Heart right ventricle (tissue), 16 donors: ENCODE data around the gene UNC13B. TPM values are rescaled to one million over a fixed set of nuclear protein-coding genes. Genes with fewer than 3 reads are reported as not detected.
A peak's percentile ranks its signal among the peaks of the same experiment; 100 is the strongest.

Experiments used
- ATAC-seq, 8 donors: fragments of 200-7000 bp; cut with Tn5 transposase; one replicate each; pipeline ENCODE4 v1.9.1; 2020; ENCODE audit warnings: mild to moderate bottlenecking in 8 of 8, moderate library complexity in 8 of 8, moderate number of reproducible peaks in 1 of 8
- DNase-seq, 2 donors: peaks; one replicate each; pipeline ENCODE4 v3.0.0-alpha.2; 2020
- H3K27ac ChIP-seq, 10 donors: fragments of 200-600 bp; sonication (generic) in 2 of 10; one replicate each; pipeline versions ENCODE4 v1.5.0 to v1.8.0; 2020 to 2022; ENCODE audit warnings: mild to moderate bottlenecking in 3 of 10
- H3K27me3 ChIP-seq, 7 donors: fragments of 200-600 bp; one replicate each; pipeline ENCODE4 v1.8.0; 2021 to 2022; ENCODE audit warnings: mild to moderate bottlenecking in 2 of 7
- H3K36me3 ChIP-seq, 9 donors: fragments of 200-600 bp; sonication (generic) in 1 of 9; one replicate each; pipeline versions ENCODE4 v1.5.0 to v1.8.0; 2020 to 2022; ENCODE audit warnings: mild to moderate bottlenecking in 2 of 9
- H3K4me1 ChIP-seq, 9 donors: fragments of 200-600 bp; sonication (generic) in 1 of 9; one replicate each; pipeline versions ENCODE4 v1.5.0 to v1.8.0; 2020 to 2022; ENCODE audit warnings: mild to moderate bottlenecking in 4 of 9
- H3K4me3 ChIP-seq, 10 donors: fragments of 200-600 bp; sonication (generic) in 2 of 10; one replicate each; pipeline versions ENCODE4 v1.5.0 to v1.8.0; 2020 to 2022; ENCODE audit warnings: mild to moderate bottlenecking in 7 of 10, moderate library complexity in 2 of 10
- H3K9me3 ChIP-seq, 11 donors: fragments of 200-600 bp in 10 of 11; sonication (generic) in 2 of 11; one replicate each; pipeline versions ENCODE4 v1.5.0 to v1.8.0; 2013 to 2022; ENCODE audit warnings: mild to moderate bottlenecking in 2 of 11, control low read depth in 1 of 11, moderate library complexity in 1 of 11
- CTCF ChIP-seq, 9 donors: fragments of 200-600 bp; sonication (generic) in 2 of 9; IDR thresholded peaks; one replicate each; pipeline versions ENCODE4 v1.5.0 to v1.8.0; 2021 to 2022; ENCODE audit warnings: antibody characterized with exemption in 9 of 9, mild to moderate bottlenecking in 5 of 9, moderate library complexity in 1 of 9
- WGBS, 2 donors: extraction: QIAGEN DNeasy Blood & Tissue Kit; methylation state at CpG; one replicate each; pipeline ENCODE4 v1.1.7; 2013; ENCODE audit warnings: inconsistent platforms in 1 of 2; 5-methylcytosine and 5-hydroxymethylcytosine counted together
- intact Hi-C, 10 donors: fragments of 100-400 bp; cut with DNase I; formaldehyde crosslinking; loops; one replicate each; pipeline versions ENCODE4 v1.11.1 to v1.14.2; 2022
- polyA plus RNA-seq, 2 donors: library from polyadenylated mRNA; stranded (reverse); fragments of 200-250 nt; gene quantifications; one replicate each; pipeline ENCODE4 v1.2.3, GENCODE V29; 2013
- total RNA-seq, 10 donors: library from RNA; stranded (reverse); fragmentation: NEBNext Ultra II Directional in 3 of 10; extraction: Animal tissue kit (Norgen Biotek cat#: 25700) in 3 of 10; gene quantifications; one replicate each; pipeline versions ENCODE4 v1.2.1 to v1.2.4, GENCODE V29; 2021 to 2023
- donor health status: Arrhythmogenic right ventricular cardiomyopathy.
- donor health status: ischemic (EF 13 %, LVEDD 7.1; RV severe dilation, severe dysfunction).
- donor health status: healthy with polysubstance abuse.
- donor health status: DM: no; HTN: yes; CAD: no.
- donor health status: DM: no; HTN: no; CAD: no.
- donor health status: ischemic (EF 25% LVEDD 6.9; RV normal size, moderate dysfunction).
- donor health status: ischemic (EF 25% LVEDD 5.7; RV mildly dilated, moderate dysfunction).
- donor health status: healthy.
- donor health status: DM: yes; HTN: yes; CAD: no.
- donor health status: Ischemic cardiomyopathy.
- donor health status: ischemic (EF 35%, LVEDD 5.7; RV mildly dilated, moderate dysfunction).
- donor health status: nonischemic (EF 11% LVEDD 7.7; RV severe dilation, severe dysfunction).
- donor health status: DM: yes; HTN: yes; CAD: no.
- donor health status: PGD.
- donor health status: ischemic (EF 29% LVEDD 5.4; RV normal size, mild dysfunction).
- donor health status: nonischemic (EF 23%, LVEDD 6.1; RV moderate dilation, normal function).

The UNC13B gene
- total and polyA plus RNA-seq, 12 donors, result 13.1 to 27.1 (median 18.9) TPM

DNA sequence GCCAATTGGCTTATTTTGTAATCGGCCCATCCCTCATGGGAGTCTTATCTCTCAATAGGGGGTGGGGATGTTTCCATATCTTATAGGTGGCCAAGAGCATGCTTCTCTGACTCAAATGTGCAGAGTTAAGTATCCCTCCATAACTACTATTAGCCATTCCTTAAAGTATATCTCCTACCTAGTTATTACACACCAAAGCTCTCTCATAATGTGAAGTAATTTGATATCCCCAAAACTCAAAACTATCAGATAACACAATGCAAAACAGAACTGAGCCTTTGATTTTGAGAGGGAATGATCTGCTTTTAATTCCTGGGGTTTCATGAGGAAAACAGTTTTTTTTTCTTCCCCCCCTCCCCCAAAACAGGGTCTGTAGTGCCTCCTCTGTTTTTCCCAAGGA lies 28.4 kb downstream of the UNC13B start:
- intact Hi-C loops, result loop anchor here in 2 of 10 donors (5.0 to 10.0 kb wide), 2 partner anchors 65 to 783 kb away; no protein-coding TSS in a partner anchor

GRCh38 chr9:35191105-35191504 lies 29.3 kb downstream of the UNC13B start:
- peaks cover 0 to 8% (median 0%) of the 10 kb centered on the region in 9 donors for H3K36me3 ChIP-seq
- peaks cover 0 to 34% (median 13%) of the 10 kb centered on the region in 11 donors for H3K9me3 ChIP-seq
- H3K4me1 ChIP-seq, result peaks cover 0 to 6% (median 0%) of the 10 kb centered on the region in 9 donors
- no peak for ATAC-seq
- TF ChIP-seq CTCF (IDR thresholded peaks at IDR 0.05), result no peak
- no peak for DNase-seq
- H3K27ac ChIP-seq, result no peak overlapping the region
- WGBS, 2 donors, result 97 to 100% methylated on average over 2 of the region's 2 CpGs
- H3K4me3 ChIP-seq, result no peak overlapping the region
- H3K27me3 ChIP-seq, result no peaks in the 10 kb centered on the region
- intact Hi-C loops, result loop anchor here in 2 of 10 donors (5.0 to 10.0 kb wide), 2 partner anchors 64 to 784 kb away; no protein-coding TSS in a partner anchor

More for the DNA sequence above, 28.4 kb downstream of the UNC13B start:
- TF ChIP-seq CTCF (IDR thresholded peaks at IDR 0.05), result no peak
- H3K27ac ChIP-seq, result no peak overlapping the region
- H3K4me1 ChIP-seq, result peaks cover 0 to 3% (median 0%) of the 10 kb centered on the region in 9 donors
- ATAC-seq, result no peak
- WGBS, 2 donors, result 73 to 82% methylated on average over 1 of the region's 1 CpG
- H3K4me3 ChIP-seq, result no peak overlapping the region
- DNase-seq, result no peak
- no peaks in the 10 kb centered on the region for H3K27me3 ChIP-seq
- H3K9me3 ChIP-seq, result peaks cover 0 to 34% (median 13%) of the 10 kb centered on the region in 11 donors
- H3K36me3 ChIP-seq, result peaks cover 0 to 8% (median 0%) of the 10 kb centered on the region in 9 donors

- H3K27ac ChIP-seq, result no peak overlapping the region
- peak in 1 of 8 donors; percentile 47 for ATAC-seq
- H3K27me3 ChIP-seq, result no peaks in the 10 kb centered on the region
- peak in 3 of 9 donors; percentile 11 to 23 (median 12) for TF ChIP-seq CTCF (IDR thresholded peaks at IDR 0.05)
- H3K4me1 ChIP-seq, result peaks cover 0 to 6% (median 0%) of the 10 kb centered on the region in 9 donors
- 80 to 90% methylated on average over 4 of the region's 4 CpGs for WGBS, 2 donors
- H3K36me3 ChIP-seq, result peaks cover 0 to 8% (median 0%) of the 10 kb centered on the region in 9 donors
- no peak overlapping the region for H3K4me3 ChIP-seq
- H3K9me3 ChIP-seq, result peaks cover 0 to 37% (median 13%) of the 10 kb centered on the region in 11 donors
- intact Hi-C loops, result loop anchor here in 2 of 10 donors (5.0 to 10.0 kb wide), 2 partner anchors 61 to 786 kb away; no protein-coding TSS in a partner anchor
- DNase-seq, result no peak
Measured at GRCh38 chr9:35193762-35194161, 32.0 kb downstream of the UNC13B start.

GRCh38 chr9:35195683-35196082 lies 33.9 kb downstream of the UNC13B start:
- WGBS, 2 donors, result 70 to 78% methylated on average over 1 of the region's 1 CpG
- Histone ChIP-seq H3K4me1 (peaks cover 0 to 6% (median 0%) of the 10 kb centered on the region in 9 donors), H3K27me3 (no peaks in the 10 kb centered on the region), H3K36me3 (peaks cover 0 to 8% (median 0%) of the 10 kb centered on the region in 9 donors), H3K27ac (no peak overlapping the region), H3K9me3 (peaks cover 0 to 42% (median 13%) of the 10 kb centered on the region in 11 donors), H3K4me3 (no peak overlapping the region)
- intact Hi-C loops, result loop anchor here in 1 of 10 donors (10.0 kb wide), 1 partner anchor 59 kb away; no protein-coding TSS in a partner anchor
- ATAC-seq (no peak), DNase-seq (no peak)
- no peak for TF ChIP-seq CTCF (IDR thresholded peaks at IDR 0.05)
